Measurements from ENCODE around the gene BRD9.
"Not testable (repeated sequence)": the region's sequence is repeated elsewhere in the genome, so short reads cannot be mapped to it uniquely, and the experiment has no call there.

Gene BRD9

DNA sequence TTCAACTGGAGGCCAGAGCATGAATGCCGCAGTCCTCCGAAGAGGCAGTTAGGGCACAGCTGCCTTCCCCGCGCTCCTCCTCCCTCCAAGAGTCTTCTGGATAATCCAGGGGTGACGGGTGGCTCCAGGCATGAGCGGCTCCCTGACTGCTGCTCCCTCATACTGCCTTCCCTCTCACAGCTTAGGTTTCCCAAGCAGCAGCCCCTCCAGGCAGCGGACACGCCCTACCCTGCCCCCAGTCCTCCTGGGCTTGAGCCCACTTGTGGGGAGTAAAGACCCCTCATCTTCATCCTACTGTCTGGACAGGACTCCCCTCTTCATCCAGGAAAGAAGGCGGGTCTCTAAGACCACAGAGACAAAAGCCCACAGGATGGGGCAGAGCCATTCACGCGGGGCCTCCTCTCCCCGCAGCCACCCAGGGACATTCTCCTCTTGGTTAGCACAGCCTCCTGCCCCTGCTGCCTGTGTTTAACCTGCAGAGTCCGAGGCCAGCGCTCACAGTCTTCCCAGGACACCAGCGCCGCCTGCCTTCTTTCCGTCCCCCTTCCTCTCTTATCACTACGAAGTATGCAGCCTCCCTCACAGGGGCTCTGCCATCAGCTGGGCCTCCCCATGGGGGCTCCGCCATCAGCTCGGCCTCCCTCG lies 47.4 kb downstream of the BRD9 start:
- H3K4me3 ChIP-seq (ENCODE audit: low read length): not testable (repeated sequence)

DNA sequence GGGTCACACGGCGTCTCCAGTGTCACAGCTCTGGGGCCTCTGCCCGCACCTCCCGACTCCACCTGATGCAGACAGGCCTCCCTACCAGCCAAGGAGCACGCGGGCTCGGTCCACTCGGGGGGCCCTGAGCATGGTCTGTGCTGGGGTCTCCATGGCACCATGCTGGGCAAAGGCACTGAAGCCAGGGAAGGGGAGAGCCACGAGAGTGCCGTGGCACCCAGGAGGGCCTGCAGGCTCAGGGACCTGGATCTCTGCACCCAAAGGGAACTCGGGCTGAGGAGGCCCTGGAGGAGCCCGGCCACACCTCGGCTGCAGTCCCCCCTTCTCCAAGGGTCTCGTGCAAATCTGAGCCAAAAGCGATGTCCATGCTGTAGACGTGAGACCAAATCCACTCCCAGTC lies 48.2 kb downstream of the BRD9 start:
- not testable (repeated sequence) for H3K4me3 ChIP-seq (ENCODE audit: low read length)

DNA sequence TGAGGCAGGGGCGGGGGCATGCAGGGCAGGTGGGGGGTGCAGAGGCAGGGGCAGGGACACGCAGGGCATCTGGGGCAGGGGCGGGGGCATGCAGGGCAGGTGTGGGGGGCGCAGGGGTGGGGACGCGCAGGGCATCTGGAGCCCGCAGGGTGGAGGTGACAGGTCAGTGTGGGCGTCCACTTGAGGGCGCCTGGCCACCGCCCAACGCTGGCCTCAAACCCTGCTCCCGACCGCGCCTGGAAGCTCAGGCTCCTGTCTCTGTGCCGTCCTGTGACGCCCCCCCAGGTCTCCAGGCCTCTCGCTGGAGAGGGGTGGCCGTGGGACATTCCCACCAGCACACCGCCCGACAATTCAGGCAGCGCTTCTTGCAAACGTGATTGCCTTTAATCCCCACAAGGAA lies 48.7 kb downstream of the BRD9 start:
- H3K4me3 ChIP-seq (ENCODE audit: low read length): not testable (repeated sequence)

DNA sequence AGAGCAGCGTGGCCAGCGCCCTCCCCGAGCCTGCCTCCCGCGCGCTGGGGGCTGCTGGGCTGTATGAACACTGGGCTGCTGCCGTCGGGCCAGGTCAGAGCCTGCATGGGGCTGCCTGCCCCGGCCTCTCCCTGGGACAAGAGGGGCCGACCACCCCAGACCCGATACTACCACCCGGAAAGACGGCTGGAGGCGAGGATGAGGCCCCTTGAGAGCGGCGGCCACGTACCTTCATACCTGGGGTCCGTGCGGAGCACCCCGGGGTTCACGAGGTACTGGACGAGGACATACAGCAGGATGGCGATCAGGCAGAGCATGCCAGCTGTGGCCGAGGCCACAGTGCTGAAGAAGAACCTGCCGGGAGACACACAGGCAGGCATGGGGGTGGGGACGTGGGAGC lies 49.2 kb downstream of the BRD9 start:
- H3K4me3 ChIP-seq (ENCODE audit: low read length): not testable (repeated sequence)

DNA sequence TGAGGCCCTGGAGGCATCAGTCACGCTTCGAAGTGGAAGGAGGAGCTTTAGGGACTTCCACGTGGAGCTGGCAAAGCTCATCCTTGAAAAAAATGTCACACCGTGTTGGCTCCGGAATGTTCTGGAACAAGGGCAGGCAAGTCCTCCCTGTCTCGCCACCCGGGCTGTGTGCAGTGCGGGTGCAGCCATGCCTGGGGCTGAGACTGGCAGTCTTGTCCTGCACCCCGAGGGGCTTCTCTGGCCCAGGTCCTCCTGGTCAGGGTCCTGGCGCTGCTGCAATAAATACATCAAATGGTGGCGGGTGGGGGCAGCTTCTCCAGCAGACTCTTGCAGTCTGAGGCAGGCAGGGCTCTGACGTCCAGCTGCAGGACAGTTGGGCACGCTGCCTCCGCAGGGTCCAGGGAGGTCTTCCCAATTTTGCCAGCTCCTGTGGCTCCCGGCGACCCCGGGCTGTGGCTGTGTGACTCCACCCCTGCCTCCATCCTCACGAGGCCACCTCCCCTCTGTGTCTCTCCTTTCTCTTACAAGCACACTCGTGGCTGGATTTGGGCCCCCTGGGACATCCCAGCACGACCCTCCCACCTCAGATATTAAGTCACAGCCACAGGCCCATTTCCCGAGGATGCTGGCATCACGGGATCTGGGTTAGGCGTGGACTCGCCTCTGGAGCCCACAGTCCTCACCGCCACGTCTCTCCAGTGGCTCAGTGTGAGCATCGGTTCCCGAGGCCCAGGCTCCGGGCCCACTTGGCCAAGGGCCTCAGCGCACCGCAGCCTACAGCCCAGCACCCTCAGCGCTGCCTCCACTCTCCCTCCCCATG lies 50.0 kb downstream of the BRD9 start:
- H3K4me3 ChIP-seq (ENCODE audit: low read length): not testable (repeated sequence)

DNA sequence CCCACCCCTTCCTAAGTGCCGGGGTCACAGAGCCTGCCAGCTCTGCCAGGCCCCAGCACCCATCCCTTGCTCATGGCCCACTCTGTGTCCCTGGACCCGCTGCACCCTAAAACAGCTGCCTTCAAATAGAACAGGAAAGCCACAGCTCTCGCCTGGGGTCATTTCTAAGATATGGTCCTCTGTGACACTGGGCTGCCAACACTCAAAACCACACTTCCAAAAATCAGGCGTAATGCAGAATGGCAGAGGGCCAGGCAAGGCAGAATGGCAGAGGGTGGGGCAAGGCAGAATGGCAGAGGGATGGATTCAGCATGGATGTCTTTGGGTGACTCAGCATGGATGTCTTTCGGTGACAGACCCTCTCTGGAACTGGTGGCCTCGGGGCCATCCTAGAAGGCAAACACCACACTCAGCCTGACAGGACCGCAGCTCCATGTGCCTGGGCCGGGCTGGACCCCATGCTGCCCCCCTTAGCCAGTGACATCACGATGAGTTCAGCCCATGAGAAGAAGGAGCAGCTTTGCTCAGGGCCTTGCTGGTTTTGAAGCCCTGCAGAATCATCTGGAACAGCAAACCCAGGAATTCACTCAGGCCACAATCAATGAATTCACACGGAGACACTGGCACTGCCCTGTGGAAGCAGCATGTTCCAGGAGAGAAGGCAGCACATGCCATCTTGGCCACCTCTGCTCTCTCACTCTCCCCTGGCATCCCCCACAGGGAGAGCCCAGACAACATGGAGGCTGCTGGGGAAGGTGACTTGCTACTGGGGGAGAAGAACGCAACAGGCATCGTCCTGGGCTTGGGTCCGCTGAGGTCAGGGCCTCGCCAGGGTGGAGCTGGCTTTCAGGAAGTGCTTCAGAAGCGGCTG lies 50.8 kb downstream of the BRD9 start:
- not testable (repeated sequence) for H3K4me3 ChIP-seq (ENCODE audit: low read length)

DNA sequence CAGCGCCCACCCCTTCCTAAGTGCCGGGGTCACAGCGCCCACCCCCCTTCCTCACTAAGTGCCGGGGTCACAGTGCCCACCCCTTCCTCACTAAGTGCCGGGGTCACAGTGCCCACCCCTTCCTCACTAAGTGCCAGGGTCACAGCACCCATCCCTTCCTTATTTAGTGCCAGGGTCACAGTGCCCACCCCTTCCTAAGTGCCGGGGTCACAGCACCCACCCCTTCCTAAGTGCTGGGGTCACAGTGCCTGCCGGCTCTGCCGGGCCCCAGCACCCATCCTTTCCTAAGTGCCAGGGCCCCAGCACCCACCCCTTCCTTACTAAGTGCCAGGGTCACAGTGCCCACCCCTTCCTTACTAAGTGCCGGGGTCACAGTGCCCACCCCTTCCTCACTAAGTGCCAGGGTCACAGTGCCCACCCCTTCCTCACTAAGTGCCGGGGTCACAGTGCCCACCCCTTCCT lies 51.6 kb downstream of the BRD9 start:
- H3K4me3 ChIP-seq (ENCODE audit: low read length): not testable (repeated sequence)

DNA sequence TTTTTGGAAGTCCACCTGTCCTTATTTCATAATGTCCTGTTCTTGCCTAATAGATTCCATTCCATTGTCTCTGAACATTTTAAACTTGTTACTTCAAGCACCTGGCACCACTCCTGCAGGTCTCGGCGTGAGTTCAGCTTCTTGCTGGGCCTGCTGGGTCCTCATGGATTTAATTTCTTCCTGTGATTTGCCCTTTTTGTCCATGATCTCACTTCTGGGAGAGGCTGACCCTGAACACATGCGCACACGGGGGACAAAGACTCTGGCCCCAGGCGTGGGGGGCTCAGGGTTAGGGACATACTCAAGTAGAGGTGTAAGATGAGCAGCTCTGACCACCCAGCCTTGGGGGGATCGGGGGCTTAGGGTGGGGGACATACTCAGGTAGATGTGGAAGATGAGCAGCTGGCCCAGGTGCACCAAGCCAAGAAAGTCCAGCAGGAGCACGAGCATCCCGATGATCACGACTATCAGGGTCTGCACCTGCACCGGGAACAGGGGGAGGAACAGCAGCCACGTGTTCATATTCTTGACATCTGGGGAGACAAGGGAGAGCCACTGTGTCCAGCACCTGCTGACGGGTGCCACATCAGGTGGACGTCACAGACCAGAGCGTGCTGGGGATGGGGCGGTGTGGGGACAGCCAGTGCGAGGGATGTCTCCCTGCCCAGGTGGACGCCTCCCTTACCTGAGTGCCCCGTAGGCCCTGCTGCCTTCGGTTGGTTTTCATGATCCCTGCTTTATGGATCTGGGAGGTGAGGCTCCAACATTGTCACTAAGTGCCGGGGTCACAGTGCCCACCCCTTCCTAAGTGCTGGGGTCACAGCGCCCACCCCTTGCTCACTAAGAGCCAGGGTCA lies 52.3 kb downstream of the BRD9 start:
- H3K4me3 ChIP-seq (ENCODE audit: low read length): not testable (repeated sequence)

DNA sequence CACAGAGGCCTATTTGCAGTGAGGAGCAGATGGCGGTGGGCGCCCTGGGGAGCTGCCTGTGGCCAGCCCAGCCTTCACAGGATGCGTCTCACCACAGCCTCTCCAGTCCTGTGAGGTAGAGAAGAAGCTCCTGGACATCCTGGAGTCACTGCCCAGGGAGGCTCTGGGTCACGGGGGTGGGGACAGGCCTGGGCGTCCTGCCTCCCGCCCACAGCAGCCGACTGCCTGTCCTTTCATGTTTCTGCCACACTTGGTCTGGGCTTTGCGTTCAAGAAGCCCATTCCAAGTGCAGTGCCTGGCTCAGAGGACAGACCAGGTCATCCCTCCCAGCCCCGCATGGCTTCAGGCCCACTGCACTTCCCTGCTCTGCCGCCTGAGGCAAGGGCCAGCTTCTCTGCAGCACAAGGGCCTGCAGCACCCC lies 54.2 kb downstream of the BRD9 start:
- not testable (repeated sequence) for H3K4me3 ChIP-seq (ENCODE audit: low read length)

DNA sequence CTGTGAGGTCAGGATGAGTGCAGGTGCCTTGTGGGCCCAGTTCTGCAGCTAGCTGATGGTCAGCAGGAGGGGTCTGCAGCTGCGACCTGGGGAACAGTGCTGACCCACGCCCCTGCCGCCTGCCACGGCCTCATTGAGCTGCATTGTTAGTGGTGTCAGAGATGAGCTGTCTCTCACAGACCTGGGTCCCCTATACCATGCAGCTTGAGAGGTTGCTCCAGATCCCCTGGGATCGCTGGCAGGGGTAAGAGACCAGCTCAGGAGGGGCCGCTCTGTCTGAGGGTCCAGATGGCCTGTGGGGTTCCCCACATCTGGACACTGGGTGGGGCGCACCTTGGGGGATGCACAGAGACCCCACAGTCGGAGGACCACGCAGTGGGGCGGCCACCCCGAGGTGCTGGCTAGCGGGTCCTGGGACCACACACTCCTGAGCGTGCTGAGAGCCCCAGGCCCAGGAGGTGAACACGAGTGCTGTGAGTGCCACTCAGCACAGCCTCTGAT lies 54.9 kb downstream of the BRD9 start:
- not testable (repeated sequence) for H3K4me3 ChIP-seq (ENCODE audit: low read length)

DNA sequence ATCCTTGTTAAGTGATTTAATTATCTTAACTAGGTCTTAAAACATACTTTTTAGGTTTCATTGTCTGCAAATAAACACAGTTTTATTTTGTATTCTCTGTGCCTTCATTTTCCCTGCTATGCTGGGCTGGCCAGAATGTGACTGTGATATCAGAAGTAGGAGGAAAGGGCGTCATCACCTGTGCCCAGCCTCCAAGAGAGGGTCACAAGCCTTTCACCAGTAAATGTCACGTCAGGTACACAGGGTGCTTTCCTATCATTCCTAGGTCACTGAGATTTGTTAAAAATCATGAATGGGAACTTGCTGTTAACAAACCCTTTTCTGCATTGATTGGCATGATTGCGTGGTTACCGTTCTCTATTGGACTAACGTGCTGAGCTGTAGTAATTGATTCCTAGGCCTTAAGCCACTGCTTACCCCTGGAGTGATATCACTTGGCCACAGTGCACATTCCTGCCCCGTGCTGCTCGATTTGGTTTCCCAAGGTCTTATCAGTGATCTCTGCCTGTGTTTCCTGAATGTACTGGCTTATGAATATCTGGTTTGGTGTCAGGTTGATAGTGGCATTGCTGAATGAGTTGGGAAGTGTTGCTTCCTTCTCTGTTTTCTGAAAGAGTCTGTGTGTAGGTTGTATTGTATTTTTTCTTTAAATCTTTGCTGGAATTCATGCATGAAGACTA lies 56.5 kb downstream of the BRD9 start:
- not testable (repeated sequence) for H3K4me3 ChIP-seq (ENCODE audit: low read length)

DNA sequence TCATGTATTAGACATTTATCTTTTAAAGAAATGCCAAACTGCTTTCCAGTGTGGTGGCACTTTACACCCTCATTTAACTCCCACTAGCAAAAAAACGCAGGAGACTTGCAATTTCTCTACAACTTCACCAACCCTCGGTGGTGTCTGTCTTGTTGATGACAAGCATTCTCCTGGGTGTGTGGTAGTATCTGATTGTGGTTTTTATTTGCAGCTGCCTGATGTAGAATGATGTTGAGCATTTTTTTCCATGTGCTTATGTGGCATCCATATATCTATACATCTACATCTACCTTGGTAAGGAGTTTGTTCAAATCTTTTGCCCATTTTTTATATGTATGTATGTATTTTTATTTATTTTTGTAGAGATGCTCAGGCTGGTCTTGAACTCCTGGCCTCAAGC lies 58.6 kb downstream of the BRD9 start:
- H3K4me3 ChIP-seq (ENCODE audit: low read length): not testable (repeated sequence)

DNA sequence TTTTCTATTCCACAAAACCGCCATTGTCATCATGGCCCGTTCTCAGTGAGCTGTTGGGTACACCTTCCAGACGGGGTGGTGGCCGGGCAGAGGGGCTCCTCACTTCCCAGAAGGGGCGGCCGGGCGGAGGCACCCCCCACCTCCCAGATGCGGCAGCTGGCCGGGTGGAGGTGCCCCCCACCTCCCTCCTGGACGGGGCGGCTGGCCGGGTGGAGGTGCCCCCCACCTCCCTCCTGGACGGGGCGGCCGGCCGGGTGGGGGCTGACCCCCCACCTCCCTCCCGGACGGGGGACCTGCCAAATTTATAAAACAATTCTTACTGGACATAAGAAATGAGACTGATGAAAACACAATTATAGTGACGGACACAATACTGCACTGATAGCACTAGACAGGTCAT lies 64.4 kb downstream of the BRD9 start:
- not testable (repeated sequence) for H3K4me3 ChIP-seq (ENCODE audit: low read length)

DNA sequence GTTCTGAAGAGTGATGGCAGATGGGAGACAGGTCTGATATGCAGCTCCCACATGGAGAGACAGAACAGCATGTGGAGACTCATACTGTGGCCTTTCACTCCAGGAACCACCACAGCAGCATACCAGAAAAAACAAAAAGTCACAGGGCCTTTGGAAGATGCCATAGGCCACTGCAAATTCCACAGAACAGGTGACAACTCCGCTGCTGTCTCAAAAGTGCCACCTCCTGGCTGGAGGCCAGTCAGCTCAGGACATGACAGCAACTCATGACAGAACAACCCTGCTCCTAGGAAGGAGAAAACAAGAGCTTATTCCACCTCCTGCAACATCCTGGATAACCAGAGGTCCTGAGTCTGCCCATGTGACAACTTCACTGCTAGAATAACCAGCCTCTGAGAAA lies 67.1 kb downstream of the BRD9 start:
- not testable (repeated sequence) for H3K4me3 ChIP-seq (ENCODE audit: low read length)

DNA sequence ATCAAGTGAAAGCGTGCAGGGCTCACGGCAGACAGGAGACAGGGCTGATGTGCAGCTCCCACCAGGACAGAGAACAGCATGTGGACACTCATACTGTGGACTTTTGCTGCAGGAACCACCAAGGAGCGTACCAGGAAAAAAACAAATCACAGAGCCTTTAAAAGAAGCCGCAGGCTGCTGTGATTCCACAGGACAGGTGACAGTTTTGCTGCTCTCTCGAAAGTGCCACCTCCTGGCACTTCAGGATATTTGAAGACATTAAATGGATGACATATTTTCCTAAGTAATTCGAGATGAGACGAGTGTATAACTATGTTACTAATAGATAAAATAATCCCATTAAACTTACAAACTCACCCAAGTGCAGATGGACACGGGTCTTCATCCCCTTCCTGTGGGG lies 71.1 kb downstream of the BRD9 start:
- no peak for TF ChIP-seq ZNF274 (IDR thresholded peaks at IDR 0.05; ENCODE audit: low read depth, low read length)
- H3K4me3 ChIP-seq (ENCODE audit: low read length): no peak overlapping the region
